ENCODE data around the gene HOXB8. TPM values are rescaled to one million over a fixed set of nuclear protein-coding genes. Genes with fewer than 3 reads are reported as not detected.
A peak's percentile ranks its signal among the peaks of the same experiment; 100 is the strongest.

Gene HOXB8
- total and polyA plus RNA-seq, 10 of the 15 experiments (the other 5 are each of a cell fraction or from before 2014, with no cell fraction given) = 0.21 TPM; not detected in 9

GRCh38 chr17:48578616-48579470 lies 36.2 kb downstream of the HOXB8 start (continued):
- TF ChIP-seq ZBTB40 (IDR thresholded peaks at IDR 0.05; ENCODE audit: borderline replicate concordance) (0 out of 2 replicates have a peak, but pooled peaks have one; percentile 31), TBL1XR1 (IDR thresholded peaks at IDR 0.05; ENCODE audit: low read depth, low read length) (0 out of 2 replicates have a peak, but pooled peaks have one; percentile 13), RCOR1 (conservative IDR thresholded peaks at IDR 0.05; ENCODE audit: low read depth, low read length) (0 out of 2 replicates have a peak, but pooled peaks have one; percentile 32), GATAD2B (conservative IDR thresholded peaks at IDR 0.05; ENCODE audit: low read depth) (0 out of 2 replicates have a peak, but pooled peaks have one; percentile 15), RAD21 (IDR thresholded peaks at IDR 0.05; ENCODE audit: insufficient read depth, low read depth, low read length) (peak; percentile 25)
